Large intestine (tissue), 3 donors: ENCODE measurements around the gene ARHGAP44. TPM values are rescaled to one million over a fixed set of nuclear protein-coding genes. Genes with fewer than 3 reads are reported as not detected.

Source experiments
- DNase-seq, 2 donors: peaks; one replicate each; pipeline versions ENCODE4 v3.0.0 to v3.0.0-alpha.2; 2013
- H3K27ac ChIP-seq: one replicate; pipeline ENCODE4 v1.5.1; 2013; ENCODE audit warnings: low read length
- H3K27me3 ChIP-seq: 2 replicates; pipeline ENCODE4 v1.6.1; 2013; ENCODE audit warnings: low read length; ENCODE audit not compliant: control insufficient read depth, insufficient read depth
- H3K36me3 ChIP-seq: 2 replicates; pipeline ENCODE4 v1.6.1; 2013; ENCODE audit warnings: low read length; ENCODE audit not compliant: control insufficient read depth, insufficient read depth
- H3K4me1 ChIP-seq: one replicate; pipeline ENCODE4 v1.6.1; 2013; ENCODE audit warnings: low read length; ENCODE audit not compliant: control insufficient read depth, insufficient read depth
- H3K4me3 ChIP-seq: one replicate; pipeline ENCODE4 v1.5.1; 2013; ENCODE audit warnings: low read length
- H3K9me3 ChIP-seq: one replicate; pipeline ENCODE4 v1.6.1; 2013; ENCODE audit warnings: mild to moderate bottlenecking, low read depth, low read length, moderate library complexity; ENCODE audit not compliant: control insufficient read depth
- whole genome bisulfite sequencing: methylation state at CpG from one replicate; pipeline ENCODE4 v1.1.5; 2013; ENCODE audit warnings: low lambda C conversion rate; ENCODE audit not compliant: insufficient coverage; 5-methylcytosine and 5-hydroxymethylcytosine counted together
- polyA plus RNA-seq: library from polyadenylated mRNA; unstranded; fragments of 120-200 nt; gene quantifications from one replicate; pipeline ENCODE4 v1.2.1, GENCODE V29; 2013

The ARHGAP44 gene
- polyA plus RNA-seq, 1 donor, result 3.2 TPM

- no peak overlapping the region for H3K27ac ChIP-seq
- no peak overlapping the region for H3K4me3 ChIP-seq
- WGBS, result 97% methylated on average over 8 of the region's 10 CpGs
- DNase-seq, result no peak
- H3K27me3 ChIP-seq, result no peaks in the 10 kb centered on the region
- no peaks in the 10 kb centered on the region for H3K9me3 ChIP-seq
- no peaks in the 10 kb centered on the region for H3K36me3 ChIP-seq
- H3K4me1 ChIP-seq, result no peaks in the 10 kb centered on the region
These were observed 128.8 kb downstream of the ARHGAP44 start for GRCh38 chr17:12918142-12918541.

- Histone ChIP-seq H3K9me3 (no peaks in the 10 kb centered on the region), H3K4me3 (no peak overlapping the region), H3K27me3 (no peaks in the 10 kb centered on the region), H3K4me1 (no peaks in the 10 kb centered on the region), H3K27ac (no peak overlapping the region), H3K36me3 (no peaks in the 10 kb centered on the region)
- WGBS, result no CpG with 5 or more reads among the region's 4 CpGs
- DNase-seq, result no peak
These were observed 132.8 kb downstream of the ARHGAP44 start for GRCh38 chr17:12922120-12922519.

GRCh38 chr17:12924614-12925013 lies 135.3 kb downstream of the ARHGAP44 start:
- DNase-seq, result no peak
- no peaks in the 10 kb centered on the region for H3K36me3 ChIP-seq
- no CpG with 5 or more reads among the region's 2 CpGs for WGBS
- no peaks in the 10 kb centered on the region for H3K4me1 ChIP-seq
- H3K9me3 ChIP-seq, result no peaks in the 10 kb centered on the region
- no peaks in the 10 kb centered on the region for H3K27me3 ChIP-seq
- no peak overlapping the region for H3K4me3 ChIP-seq
- H3K27ac ChIP-seq, result no peak overlapping the region

DNA sequence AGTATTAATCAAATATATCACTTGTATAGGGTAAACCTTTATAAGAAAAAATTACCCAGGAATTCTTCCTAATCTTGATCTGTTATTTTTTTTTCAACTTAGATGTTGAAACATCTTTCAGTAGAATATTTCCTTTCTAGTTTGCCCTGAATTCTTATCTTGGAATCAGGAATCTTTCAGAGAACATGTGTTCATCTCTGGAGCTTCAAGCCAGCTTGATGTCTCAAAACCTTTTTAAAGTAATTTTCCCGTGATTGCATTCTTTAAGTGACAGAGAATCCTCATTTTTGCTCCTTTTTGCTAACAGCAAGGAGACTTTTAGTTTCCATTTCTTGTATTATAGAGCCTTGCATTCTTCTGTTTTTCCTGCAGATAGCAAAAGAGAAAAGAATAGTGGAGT lies 137.7 kb downstream of the ARHGAP44 start:
- H3K4me1 ChIP-seq, result no peaks in the 10 kb centered on the region
- WGBS, result 75% methylated on average over 1 of the region's 1 CpG
- no peak overlapping the region for H3K4me3 ChIP-seq
- H3K27me3 ChIP-seq, result no peaks in the 10 kb centered on the region
- H3K27ac ChIP-seq, result no peak overlapping the region
- H3K9me3 ChIP-seq, result no peaks in the 10 kb centered on the region
- DNase-seq, result no peak
- no peaks in the 10 kb centered on the region for H3K36me3 ChIP-seq

- no peak for DNase-seq
- Histone ChIP-seq H3K4me3 (no peak overlapping the region), H3K9me3 (no peaks in the 10 kb centered on the region), H3K27me3 (no peaks in the 10 kb centered on the region), H3K4me1 (no peaks in the 10 kb centered on the region), H3K36me3 (no peaks in the 10 kb centered on the region), H3K27ac (no peak overlapping the region)
- 88% methylated on average over 2 of the region's 5 CpGs for WGBS
These were observed 138.5 kb downstream of the ARHGAP44 start for GRCh38 chr17:12927541-12928425.

DNA sequence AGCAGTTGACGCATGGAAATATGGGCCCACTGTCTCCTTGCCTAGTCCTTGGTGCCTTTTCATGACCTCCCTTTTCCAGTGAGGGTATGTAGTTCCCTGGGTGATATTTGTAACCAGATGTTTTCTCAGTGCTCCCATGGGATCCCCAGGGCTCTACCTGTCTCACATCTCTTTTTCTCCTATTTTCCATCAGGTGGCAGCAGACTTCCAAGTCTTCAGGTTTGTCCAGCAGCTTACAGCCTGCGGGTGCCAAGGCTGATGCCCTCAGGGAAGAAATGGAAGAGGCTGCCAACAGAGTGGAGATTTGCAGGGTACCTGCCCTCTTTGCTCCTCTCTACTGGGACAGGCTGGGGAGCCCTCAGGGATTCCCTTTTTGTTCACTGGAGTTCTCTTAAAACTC lies 139.4 kb downstream of the ARHGAP44 start:
- no peak overlapping the region for H3K4me3 ChIP-seq
- no peak for DNase-seq
- H3K27ac ChIP-seq, result no peak overlapping the region
- WGBS, result no CpG with 5 or more reads among the region's 2 CpGs
- H3K9me3 ChIP-seq, result no peaks in the 10 kb centered on the region
- H3K36me3 ChIP-seq, result no peaks in the 10 kb centered on the region
- H3K27me3 ChIP-seq, result no peaks in the 10 kb centered on the region
- H3K4me1 ChIP-seq, result no peaks in the 10 kb centered on the region

DNA sequence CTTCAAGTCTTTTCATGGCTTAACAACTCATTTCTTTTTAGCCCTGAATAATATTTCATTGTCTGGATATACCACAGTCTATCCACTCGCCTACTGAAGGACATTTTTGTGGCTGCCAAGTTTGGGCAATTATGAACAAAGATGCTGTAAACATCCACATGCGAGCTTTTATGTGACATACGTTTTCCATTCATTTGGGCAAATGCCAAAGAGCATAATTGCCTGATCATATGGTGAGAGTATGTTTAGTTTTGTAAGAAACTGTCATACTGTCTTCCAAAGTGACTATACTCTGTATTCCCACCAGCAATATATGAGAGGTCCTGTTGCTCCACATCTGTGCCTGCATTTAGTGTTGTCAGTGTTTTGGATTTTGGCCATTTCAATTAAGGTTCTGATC lies 147.2 kb downstream of the ARHGAP44 start:
- Histone ChIP-seq H3K27me3 (no peaks in the 10 kb centered on the region), H3K27ac (no peak overlapping the region), H3K36me3 (no peaks in the 10 kb centered on the region), H3K9me3 (no peaks in the 10 kb centered on the region), H3K4me1 (no peaks in the 10 kb centered on the region), H3K4me3 (no peak overlapping the region)
- WGBS, result no CpG with 5 or more reads among the region's 3 CpGs
- DNase-seq, result no peak

DNA sequence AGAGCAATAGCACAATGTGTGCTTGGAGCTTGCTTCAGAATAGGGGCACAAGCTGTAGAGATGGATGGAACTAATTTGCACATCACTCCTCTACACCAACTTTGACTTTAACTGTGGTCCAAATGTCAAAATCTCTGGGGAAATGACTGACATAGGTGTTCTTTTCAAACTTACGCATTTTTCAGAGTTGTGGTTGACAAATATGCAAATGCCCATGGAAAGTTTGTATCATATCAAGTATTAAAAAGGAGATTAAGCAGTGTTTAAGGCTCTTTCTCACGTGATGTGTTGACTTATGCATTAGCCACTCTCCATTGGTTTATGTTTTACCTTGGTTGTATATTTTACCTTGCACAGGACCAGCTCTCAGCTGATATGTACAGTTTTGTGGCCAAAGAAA lies 151.4 kb downstream of the ARHGAP44 start:
- DNase-seq, result no peak
- 100% methylated on average over 1 of the region's 2 CpGs for WGBS
- no peaks in the 10 kb centered on the region for H3K9me3 ChIP-seq
- no peaks in the 10 kb centered on the region for H3K27me3 ChIP-seq
- H3K4me1 ChIP-seq, result no peaks in the 10 kb centered on the region
- H3K27ac ChIP-seq, result no peak overlapping the region
- no peak overlapping the region for H3K4me3 ChIP-seq
- no peaks in the 10 kb centered on the region for H3K36me3 ChIP-seq

DNA sequence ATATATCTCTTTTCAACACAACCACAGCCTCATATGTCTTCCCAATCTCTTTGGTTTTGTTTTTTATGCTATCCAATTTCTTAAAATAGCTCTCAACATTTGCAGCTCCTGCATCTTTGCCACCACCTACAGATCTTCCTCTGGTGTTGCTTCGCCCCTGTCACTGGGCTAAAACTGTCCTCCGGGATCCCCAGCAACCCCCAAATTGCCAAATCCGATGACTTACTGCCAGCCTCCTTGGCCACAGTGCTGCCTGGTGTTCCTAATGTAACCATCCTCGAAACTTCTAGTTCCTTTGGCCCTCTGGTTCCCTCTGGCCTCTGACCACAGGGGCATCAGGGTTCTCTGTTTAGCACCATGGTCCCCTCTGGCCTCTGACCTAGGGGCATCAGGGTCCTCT lies 157.7 kb downstream of the ARHGAP44 start:
- H3K9me3 ChIP-seq, result no peaks in the 10 kb centered on the region
- no peaks in the 10 kb centered on the region for H3K27me3 ChIP-seq
- 100% methylated on average over 1 of the region's 4 CpGs for WGBS
- H3K27ac ChIP-seq, result no peak overlapping the region
- no peak overlapping the region for H3K4me3 ChIP-seq
- no peaks in the 10 kb centered on the region for H3K36me3 ChIP-seq
- DNase-seq, result no peak
- H3K4me1 ChIP-seq, result no peaks in the 10 kb centered on the region

DNA sequence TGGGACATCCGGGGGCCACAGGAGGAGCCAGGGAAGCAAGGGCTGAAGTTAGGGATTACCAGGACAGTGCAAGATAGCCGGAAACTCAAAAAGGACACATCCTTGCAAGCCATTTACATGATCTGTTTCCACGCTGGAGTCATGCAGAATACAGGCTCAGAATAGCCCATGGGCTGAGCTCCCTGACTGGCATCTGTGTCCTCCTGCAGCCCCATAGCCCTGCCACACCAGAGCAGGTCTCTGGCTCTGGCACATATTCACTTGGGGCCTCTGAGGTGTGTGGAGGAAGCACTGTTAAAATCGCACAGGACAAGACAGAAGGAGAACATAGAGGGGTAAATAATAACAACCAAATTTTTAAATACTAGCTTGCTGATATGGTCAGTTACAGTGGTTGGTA lies 162.7 kb downstream of the ARHGAP44 start:
- Histone ChIP-seq H3K4me1 (no peaks in the 10 kb centered on the region), H3K4me3 (no peak overlapping the region), H3K9me3 (no peaks in the 10 kb centered on the region), H3K27me3 (no peaks in the 10 kb centered on the region), H3K36me3 (peaks cover 2% of the 10 kb centered on the region), H3K27ac (no peak overlapping the region)
- WGBS, result 83% methylated on average over 2 of the region's 4 CpGs
- DNase-seq, result no peak

GRCh38 chr17:12953156-12953555 lies 163.9 kb downstream of the ARHGAP44 start:
- Histone ChIP-seq H3K27ac (no peak overlapping the region), H3K9me3 (no peaks in the 10 kb centered on the region), H3K4me1 (no peaks in the 10 kb centered on the region), H3K36me3 (peaks cover 2% of the 10 kb centered on the region), H3K4me3 (no peak overlapping the region), H3K27me3 (no peaks in the 10 kb centered on the region)
- WGBS, result 100% methylated on average over 4 of the region's 13 CpGs
- no peak for DNase-seq
